IPS-20b (cell line): ENCODE measurements around the gene TM9SF4.
A peak's percentile ranks its signal among the peaks of the same experiment; 100 is the strongest.
"Not testable (repeated sequence)": the region's sequence is repeated elsewhere in the genome, so short reads cannot be mapped to it uniquely, and the experiment has no call there.

ENCODE experiments used
- H3K27ac ChIP-seq: one replicate; pipeline ENCODE4 v1.5.1; 2013; ENCODE audit warnings: low read length
- H3K27me3 ChIP-seq: 2 replicates; pipeline ENCODE4 v1.6.1; 2013; ENCODE audit warnings: mild to moderate bottlenecking, low read length, inconsistent platforms; ENCODE audit not compliant: insufficient read depth
- H3K36me3 ChIP-seq: 2 replicates; pipeline ENCODE4 v1.6.1; 2013; ENCODE audit warnings: low read depth, mild to moderate bottlenecking, inconsistent platforms, low read length, moderate library complexity; ENCODE audit not compliant: insufficient read depth
- H3K4me1 ChIP-seq: 2 replicates; pipeline ENCODE4 v1.6.1; 2013; ENCODE audit warnings: mild to moderate bottlenecking, control low read depth, inconsistent platforms, low read length, moderate library complexity; ENCODE audit not compliant: insufficient read depth
- H3K4me3 ChIP-seq: 2 replicates; pipeline ENCODE4 v1.5.1; 2013; ENCODE audit warnings: mild to moderate bottlenecking, low read length, inconsistent platforms
- H3K9ac ChIP-seq: 2 replicates; pipeline ENCODE4 v1.6.1; 2013; ENCODE audit warnings: low read depth, mild to moderate bottlenecking, inconsistent platforms, low read length, moderate library complexity
- H3K9me3 ChIP-seq: 2 replicates; pipeline ENCODE4 v1.6.1; 2013; ENCODE audit warnings: mild to moderate bottlenecking, low read depth, low read length, inconsistent platforms; ENCODE audit not compliant: insufficient read depth

Gene TM9SF4

GRCh38 chr20:32195581-32195980 is 86.1 kb downstream of the TM9SF4 start:
- no peak overlapping the region for H3K9ac ChIP-seq
- H3K27ac ChIP-seq = no peak overlapping the region
- H3K27me3 ChIP-seq = no peaks in the 10 kb centered on the region
- H3K9me3 ChIP-seq = no peaks in the 10 kb centered on the region
- H3K4me3 ChIP-seq = no peak overlapping the region
- peaks cover 80% of the 10 kb centered on the region for H3K36me3 ChIP-seq
- H3K4me1 ChIP-seq = no peaks in the 10 kb centered on the region

GRCh38 chr20:32196613-32197012 is 87.1 kb downstream of the TM9SF4 start:
- not testable (repeated sequence) for H3K4me3 ChIP-seq, H3K4me1 ChIP-seq, H3K27me3 ChIP-seq, H3K9me3 ChIP-seq, H3K9ac ChIP-seq, H3K27ac ChIP-seq
- peaks cover 89% of the 10 kb centered on the region for H3K36me3 ChIP-seq

- not testable (repeated sequence) for H3K4me1 ChIP-seq, H3K9me3 ChIP-seq
- H3K36me3 ChIP-seq = peaks cover 89% of the 10 kb centered on the region
These were observed 87.6 kb downstream of the TM9SF4 start for GRCh38 chr20:32197136-32197535.

GRCh38 chr20:32199006-32199405 is 89.5 kb downstream of the TM9SF4 start:
- H3K27me3 ChIP-seq = no peaks in the 10 kb centered on the region
- peaks cover 91% of the 10 kb centered on the region for H3K36me3 ChIP-seq
- no peak overlapping the region for H3K9ac ChIP-seq
- H3K4me3 ChIP-seq = no peak overlapping the region
- no peaks in the 10 kb centered on the region for H3K9me3 ChIP-seq
- peaks cover 5% of the 10 kb centered on the region; the same call in 1 of the 2 replicates for H3K4me1 ChIP-seq
- H3K27ac ChIP-seq = no peak overlapping the region

More at GRCh38 chr20:32197136-32197535, 87.6 kb downstream of the TM9SF4 start:
- not testable (repeated sequence) for H3K4me3 ChIP-seq, H3K27me3 ChIP-seq, H3K9ac ChIP-seq, H3K27ac ChIP-seq

- Histone ChIP-seq H3K9me3 (no peaks in the 10 kb centered on the region), H3K9ac (no peak overlapping the region), H3K27ac (no peak overlapping the region), H3K36me3 (peaks cover 75% of the 10 kb centered on the region), H3K4me3 (no peak overlapping the region), H3K27me3 (no peaks in the 10 kb centered on the region), H3K4me1 (peaks cover 19% of the 10 kb centered on the region)
These were observed 91.9 kb downstream of the TM9SF4 start for GRCh38 chr20:32201296-32201976.

GRCh38 chr20:32201977-32202363 is 92.5 kb downstream of the TM9SF4 start:
- H3K9ac ChIP-seq = no peak overlapping the region

GRCh38 chr20:32203356-32204204 is 94.1 kb downstream of the TM9SF4 start:
- H3K36me3 ChIP-seq = peaks cover 54% of the 10 kb centered on the region
- no peaks in the 10 kb centered on the region for H3K27me3 ChIP-seq
- H3K9me3 ChIP-seq = no peaks in the 10 kb centered on the region
- H3K9ac ChIP-seq = no peak overlapping the region
- H3K4me3 ChIP-seq = no peak overlapping the region
- peaks cover 21% of the 10 kb centered on the region for H3K4me1 ChIP-seq
- H3K27ac ChIP-seq = no peak overlapping the region

More at GRCh38 chr20:32201977-32202363, 92.5 kb downstream of the TM9SF4 start:
- Histone ChIP-seq H3K36me3 (peaks cover 70% of the 10 kb centered on the region), H3K27me3 (no peaks in the 10 kb centered on the region), H3K4me1 (peaks cover 21% of the 10 kb centered on the region), H3K9me3 (no peaks in the 10 kb centered on the region), H3K4me3 (no peak overlapping the region), H3K27ac (no peak overlapping the region)

- H3K9ac ChIP-seq = peak overlapping the region; percentile 97; the same call in 1 of the 2 replicates
- H3K36me3 ChIP-seq = peaks cover 46% of the 10 kb centered on the region
- H3K27ac ChIP-seq = no peak overlapping the region
- H3K4me1 ChIP-seq = peaks cover 21% of the 10 kb centered on the region
- H3K9me3 ChIP-seq = no peaks in the 10 kb centered on the region
- no peaks in the 10 kb centered on the region for H3K27me3 ChIP-seq
- no peak overlapping the region for H3K4me3 ChIP-seq
These were observed 94.9 kb downstream of the TM9SF4 start for GRCh38 chr20:32204205-32205109.

GRCh38 chr20:32205110-32205842 is 95.8 kb downstream of the TM9SF4 start:
- Histone ChIP-seq H3K27me3 (no peaks in the 10 kb centered on the region), H3K4me3 (peak overlapping the region; percentile 94; the same call in 1 of the 2 replicates), H3K36me3 (peaks cover 44% of the 10 kb centered on the region), H3K9ac (peak overlapping the region; percentile 97; the same call in 1 of the 2 replicates), H3K27ac (no peak overlapping the region), H3K9me3 (no peaks in the 10 kb centered on the region), H3K4me1 (peaks cover 21% of the 10 kb centered on the region)

- Histone ChIP-seq H3K9me3 (no peaks in the 10 kb centered on the region), H3K4me3 (peak overlapping the region; percentile 94), H3K9ac (peak overlapping the region; percentile 97), H3K36me3 (peaks cover 44% of the 10 kb centered on the region), H3K27ac (no peak overlapping the region), H3K4me1 (peaks cover 21% of the 10 kb centered on the region), H3K27me3 (no peaks in the 10 kb centered on the region)
These were observed 96.6 kb downstream of the TM9SF4 start for GRCh38 chr20:32205843-32206759.
